GM19023 (cell line): Measurements from ENCODE around the gene C7orf57.
"Not testable (repeated sequence)": the region's sequence is repeated elsewhere in the genome, so short reads cannot be mapped to it uniquely, and the experiment has no call there.

Experiments used
- ATAC-seq: cut with Tn5 transposase; IDR thresholded peaks from one replicate; pipeline ENCODE4 v1.9.1; 2021; ENCODE audit warnings: mild to moderate bottlenecking, moderate library complexity; ENCODE audit not compliant: unreplicated experiment

Gene C7orf57

GRCh38 chr7:48035301-48035966, at the start of gene C7orf57:
Gene C7orf57 (plus strand): TSS chr7:48035543. CDS start chr7:48036309, 766 bp downstream.
- ATAC-seq = peak; percentile 100

- no peak for ATAC-seq
These were observed 46.6 kb upstream of the C7orf57 start for GRCh38 chr7:47988496-47989386.

- not testable (repeated sequence) for ATAC-seq
These were observed 45.5 kb upstream of the C7orf57 start for GRCh38 chr7:47989607-47990400.

- no peak for ATAC-seq
These were observed 44.8 kb upstream of the C7orf57 start for GRCh38 chr7:47990592-47990991.

GRCh38 chr7:47991270-47991669, 44.1 kb upstream of the C7orf57 start:
- ATAC-seq = no peak

- ATAC-seq = peak; percentile 100
These were observed 43.5 kb upstream of the C7orf57 start for GRCh38 chr7:47991741-47992311.

GRCh38 chr7:47992446-47992845, 42.9 kb upstream of the C7orf57 start:
- ATAC-seq = no peak

GRCh38 chr7:47999413-47999812, 35.9 kb upstream of the C7orf57 start:
- no peak for ATAC-seq

- ATAC-seq = not testable (repeated sequence)
These were observed 35.2 kb upstream of the C7orf57 start for GRCh38 chr7:48000164-48000563.

- ATAC-seq = no peak
These were observed 31.3 kb upstream of the C7orf57 start for GRCh38 chr7:48004032-48004431.

- no peak for ATAC-seq
These were observed 30.7 kb upstream of the C7orf57 start for GRCh38 chr7:48004638-48005037.

GRCh38 chr7:48006866-48007265, 28.5 kb upstream of the C7orf57 start:
- ATAC-seq = no peak

GRCh38 chr7:48009257-48009656, 26.1 kb upstream of the C7orf57 start:
- ATAC-seq = no peak

GRCh38 chr7:48009954-48010353, 25.4 kb upstream of the C7orf57 start:
- ATAC-seq = no peak

- no peak for ATAC-seq
These were observed 24.0 kb upstream of the C7orf57 start for GRCh38 chr7:48011323-48011722.

- no peak for ATAC-seq
These were observed 23.4 kb upstream of the C7orf57 start for GRCh38 chr7:48011951-48012350.

- ATAC-seq = no peak
These were observed 18.7 kb upstream of the C7orf57 start for GRCh38 chr7:48016641-48017040.

GRCh38 chr7:48017674-48018073, 17.7 kb upstream of the C7orf57 start:
- no peak for ATAC-seq

- no peak for ATAC-seq
These were observed 9.7 kb upstream of the C7orf57 start for GRCh38 chr7:48025624-48026023.

GRCh38 chr7:48028938-48029337, 6.4 kb upstream of the C7orf57 start, which contains the start of gene SUN3:
Gene SUN3 (minus strand): TSS chr7:48029107. CDS start chr7:48028938, 169 bp downstream.
- ATAC-seq = no peak

- no peak for ATAC-seq
These were observed 4.2 kb upstream of the C7orf57 start for GRCh38 chr7:48031111-48031510.
